ACC112 (cell line): ENCODE measurements around the gene MRPL37.

ENCODE experiments used
- H2AFZ ChIP-seq: fragments of 200-600 bp; sonication (generic); one replicate; pipeline ENCODE4 v1.6.0; 2017; ENCODE audit warnings: antibody characterized with exemption, low read length; ENCODE audit not compliant: unreplicated experiment
- H3K27ac ChIP-seq: fragments of 200-600 bp; sonication (generic); 2 replicates; pipeline ENCODE4 v1.5.1; 2014; ENCODE audit warnings: low read depth, mild to moderate bottlenecking, antibody characterized with exemption, low read length, moderate library complexity
- H3K27me3 ChIP-seq: fragments of 200-600 bp; sonication (generic); 2 replicates; pipeline ENCODE4 v1.6.1; 2014; ENCODE audit warnings: mild to moderate bottlenecking, antibody characterized with exemption, low read length, moderate library complexity, mixed read lengths; ENCODE audit not compliant: insufficient read depth
- H3K36me3 ChIP-seq: fragments of 200-600 bp; sonication (generic); 2 replicates; pipeline ENCODE4 v1.6.1; 2016; ENCODE audit warnings: mild to moderate bottlenecking, antibody characterized with exemption, low read length, moderate library complexity, mixed read lengths; ENCODE audit not compliant: insufficient read depth
- H3K4me1 ChIP-seq: fragments of 200-600 bp; sonication (generic); one replicate; pipeline ENCODE4 v1.6.1; 2016; ENCODE audit warnings: low read length, mixed read lengths; ENCODE audit not compliant: insufficient read depth, unreplicated experiment, control insufficient read depth
- H3K4me3 ChIP-seq: fragments of 200-600 bp; sonication (generic); 2 replicates; pipeline ENCODE4 v1.5.1; 2014; ENCODE audit warnings: mild to moderate bottlenecking, low read depth, low read length
- H3K79me2 ChIP-seq: fragments of 200-600 bp; sonication (generic); one replicate; pipeline ENCODE4 v1.6.0; 2016; ENCODE audit warnings: low read length; ENCODE audit not compliant: control insufficient read depth, unreplicated experiment, insufficient read depth

The MRPL37 gene

GRCh38 chr1:54220004-54220811, 20.2 kb downstream of the MRPL37 start:
- H3K4me1 ChIP-seq, result peaks cover 30% of the 10 kb centered on the region
- peak overlapping the region; percentile 26; the same call in 1 of the 2 replicates for H3K4me3 ChIP-seq
- peak overlapping the region; percentile 85 for H3K27ac ChIP-seq
- H2AFZ ChIP-seq, result peak overlapping the region; percentile 4
- no peaks in the 10 kb centered on the region for H3K79me2 ChIP-seq
- H3K27me3 ChIP-seq, result no peaks in the 10 kb centered on the region
- peaks cover 26% of the 10 kb centered on the region for H3K36me3 ChIP-seq

- H3K27me3 ChIP-seq, result no peaks in the 10 kb centered on the region
- peaks cover 30% of the 10 kb centered on the region for H3K4me1 ChIP-seq
- H3K4me3 ChIP-seq, result no peak overlapping the region
- H3K79me2 ChIP-seq, result no peaks in the 10 kb centered on the region
- peaks cover 16% of the 10 kb centered on the region for H3K36me3 ChIP-seq
- peak overlapping the region; percentile 85 for H3K27ac ChIP-seq
- no peak overlapping the region for H2AFZ ChIP-seq
Measured at GRCh38 chr1:54221113-54221834, 21.3 kb downstream of the MRPL37 start.

- no peak overlapping the region for H3K27ac ChIP-seq
- H3K27me3 ChIP-seq, result no peaks in the 10 kb centered on the region
- no peaks in the 10 kb centered on the region for H3K79me2 ChIP-seq
- peaks cover 34% of the 10 kb centered on the region for H3K4me1 ChIP-seq
- H2AFZ ChIP-seq, result no peak overlapping the region
- peaks cover 12% of the 10 kb centered on the region for H3K36me3 ChIP-seq
- no peak overlapping the region for H3K4me3 ChIP-seq
Measured at GRCh38 chr1:54221867-54222484, 22.0 kb downstream of the MRPL37 start.

- Histone ChIP-seq H2AFZ (no peak overlapping the region), H3K79me2 (no peaks in the 10 kb centered on the region), H3K4me1 (peaks cover 42% of the 10 kb centered on the region), H3K4me3 (no peak overlapping the region), H3K27me3 (no peaks in the 10 kb centered on the region), H3K27ac (no peak overlapping the region), H3K36me3 (peaks cover 10% of the 10 kb centered on the region; the same call in 1 of the 2 replicates)
Measured at GRCh38 chr1:54222711-54223110, 22.7 kb downstream of the MRPL37 start.

GRCh38 chr1:54223441-54224202, 23.7 kb downstream of the MRPL37 start:
- H3K27me3 ChIP-seq, result no peaks in the 10 kb centered on the region
- no peaks in the 10 kb centered on the region for H3K79me2 ChIP-seq
- no peak overlapping the region for H2AFZ ChIP-seq
- H3K4me3 ChIP-seq, result no peak overlapping the region
- H3K36me3 ChIP-seq, result peaks cover 2% of the 10 kb centered on the region; the same call in 1 of the 2 replicates
- H3K27ac ChIP-seq, result no peak overlapping the region
- peaks cover 39% of the 10 kb centered on the region for H3K4me1 ChIP-seq

GRCh38 chr1:54224233-54224632, 24.3 kb downstream of the MRPL37 start:
- Histone ChIP-seq H3K27ac (no peak overlapping the region), H3K4me3 (no peak overlapping the region), H3K27me3 (no peaks in the 10 kb centered on the region), H3K36me3 (no peaks in the 10 kb centered on the region), H2AFZ (no peak overlapping the region), H3K4me1 (peaks cover 39% of the 10 kb centered on the region), H3K79me2 (no peaks in the 10 kb centered on the region)

GRCh38 chr1:54225378-54225777, 25.4 kb downstream of the MRPL37 start:
- H3K36me3 ChIP-seq, result no peaks in the 10 kb centered on the region
- H2AFZ ChIP-seq, result no peak overlapping the region
- no peak overlapping the region for H3K4me3 ChIP-seq
- H3K27ac ChIP-seq, result no peak overlapping the region
- no peaks in the 10 kb centered on the region for H3K27me3 ChIP-seq
- no peaks in the 10 kb centered on the region for H3K79me2 ChIP-seq
- H3K4me1 ChIP-seq, result peaks cover 36% of the 10 kb centered on the region

GRCh38 chr1:54225986-54226559, 26.1 kb downstream of the MRPL37 start:
- Histone ChIP-seq H3K4me1 (peaks cover 29% of the 10 kb centered on the region), H3K27ac (no peak overlapping the region)

GRCh38 chr1:54227091-54227602, 27.2 kb downstream of the MRPL37 start:
- no peaks in the 10 kb centered on the region for H3K27me3 ChIP-seq
- no peak overlapping the region for H3K4me3 ChIP-seq
- no peak overlapping the region for H3K27ac ChIP-seq
- no peaks in the 10 kb centered on the region for H3K36me3 ChIP-seq
- H2AFZ ChIP-seq, result no peak overlapping the region
- H3K4me1 ChIP-seq, result peaks cover 28% of the 10 kb centered on the region
- no peaks in the 10 kb centered on the region for H3K79me2 ChIP-seq

More at GRCh38 chr1:54225986-54226559, 26.1 kb downstream of the MRPL37 start:
- H3K4me3 ChIP-seq, result no peak overlapping the region
- H2AFZ ChIP-seq, result no peak overlapping the region
- no peaks in the 10 kb centered on the region for H3K36me3 ChIP-seq
- no peaks in the 10 kb centered on the region for H3K79me2 ChIP-seq
- no peaks in the 10 kb centered on the region for H3K27me3 ChIP-seq

GRCh38 chr1:54227891-54228310, 27.9 kb downstream of the MRPL37 start:
- Histone ChIP-seq H3K4me1 (peaks cover 28% of the 10 kb centered on the region), H2AFZ (no peak overlapping the region), H3K27ac (no peak overlapping the region), H3K36me3 (no peaks in the 10 kb centered on the region), H3K79me2 (no peaks in the 10 kb centered on the region), H3K4me3 (no peak overlapping the region), H3K27me3 (no peaks in the 10 kb centered on the region)
